ENCODE results near the gene LST1.

DNA sequence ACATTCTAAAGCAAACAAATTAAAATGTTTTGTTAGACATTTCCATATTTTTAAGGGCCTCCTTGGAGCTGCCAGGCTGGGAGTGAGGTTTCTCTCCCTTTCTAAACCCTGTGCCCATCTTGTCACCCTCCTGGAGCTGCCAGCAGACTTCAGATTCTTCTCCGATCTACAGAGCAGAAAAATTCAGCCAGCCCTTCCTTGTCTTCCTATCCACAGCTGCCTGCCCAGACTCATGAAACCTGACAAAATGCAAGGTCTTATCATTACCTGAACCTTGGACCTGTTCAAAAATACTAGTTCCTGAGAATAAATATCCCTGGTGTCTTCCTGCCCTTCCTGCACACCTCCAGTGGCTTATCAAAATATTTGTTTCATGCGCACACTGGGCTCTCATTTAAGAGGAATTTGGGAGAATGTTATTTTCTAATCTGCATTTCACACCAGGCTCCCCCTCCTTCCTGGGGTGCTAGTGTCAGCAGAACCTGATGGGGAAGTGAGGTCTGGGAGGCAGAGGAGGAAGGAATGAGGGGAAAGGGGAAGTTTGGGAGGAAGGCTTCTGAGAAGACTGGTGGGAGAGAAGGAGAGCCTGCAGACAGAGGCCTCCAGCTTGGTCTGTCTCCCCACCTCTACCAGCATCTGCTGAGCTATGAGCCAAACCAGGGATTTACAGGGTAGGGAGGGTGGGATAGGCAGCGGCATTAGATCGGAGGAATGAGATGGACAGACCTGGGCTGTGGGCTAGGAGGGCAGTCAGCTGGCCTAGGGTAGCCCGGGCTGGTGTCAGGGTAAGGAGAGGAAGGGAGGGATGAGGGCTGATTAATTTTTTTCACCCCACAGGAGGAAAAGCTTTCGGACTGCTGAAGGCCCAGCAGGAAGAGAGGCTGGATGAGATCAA lies 28.9 kb downstream of the LST1 start, which contains the start of gene AIF1:
- no peak for TF ChIP-seq EZH2phosphoT487 (IDR thresholded peaks at IDR 0.05; ENCODE audit: borderline replicate concordance, low read length)
- TF ChIP-seq CTCF (IDR thresholded peaks at IDR 0.05; ENCODE audit: low read depth, low read length, poor library complexity, severe bottlenecking): no peak
